Neural progenitor cell (in vitro differentiated cells): ENCODE data around the gene SCCPDH. TPM values are rescaled to one million over a fixed set of nuclear protein-coding genes. Genes with fewer than 3 reads are reported as not detected.
A peak's percentile ranks its signal among the peaks of the same experiment; 100 is the strongest.

Source experiments
- DNase-seq: peaks from one replicate; pipeline ENCODE4 v3.0.0-alpha.2; 2016; ENCODE audit warnings: low spot score
- H2AFZ ChIP-seq: fragments of 200-600 bp; sonication (generic); replicated peaks from 2 replicates; pipeline ENCODE4 v1.6.1; 2016; ENCODE audit warnings: antibody characterized with exemption
- H3F3A ChIP-seq: fragments of 200-600 bp; sonication (generic); 2 replicates; pipeline ENCODE4 v1.6.1; 2016; ENCODE audit warnings: antibody characterized with exemption, low read depth
- H3K27ac ChIP-seq: fragments of 200-600 bp; sonication (generic); 2 replicates; pipeline ENCODE4 v1.5.1; 2016; ENCODE audit warnings: mild to moderate bottlenecking
- H3K27me3 ChIP-seq: fragments of 200-600 bp; sonication (generic); 2 replicates; pipeline ENCODE4 v1.6.1; 2016; ENCODE audit warnings: mild to moderate bottlenecking, moderate library complexity
- H3K36me3 ChIP-seq: fragments of 200-600 bp; sonication (generic); 2 replicates; pipeline ENCODE4 v1.5.1; 2016
- H3K4me1 ChIP-seq: fragments of 200-600 bp; sonication (generic); 2 replicates; pipeline ENCODE4 v1.6.1; 2016; ENCODE audit warnings: mixed run types
- H3K4me2 ChIP-seq: fragments of 200-600 bp; sonication (generic); 2 replicates; pipeline ENCODE4 v1.6.1; 2016
- H3K4me3 ChIP-seq: fragments of 200-600 bp; sonication (generic); 2 replicates; pipeline ENCODE4 v1.5.1; 2016
- H3K79me2 ChIP-seq: fragments of 200-600 bp; sonication (generic); 2 replicates; pipeline ENCODE4 v1.6.1; 2016; ENCODE audit warnings: low read depth
- H3K9ac ChIP-seq: fragments of 200-600 bp; sonication (generic); 2 replicates; pipeline ENCODE4 v1.6.1; 2016
- H3K9me3 ChIP-seq: fragments of 200-600 bp; sonication (generic); 2 replicates; pipeline ENCODE4 v1.5.1; 2016; ENCODE audit warnings: low read depth
- H4K20me1 ChIP-seq: fragments of 200-600 bp; sonication (generic); 2 replicates; pipeline ENCODE4 v1.6.1; 2016; ENCODE audit warnings: low read depth
- H3K27ac Mint-ChIP-seq: 3 replicates; pipeline ENCODE4 v1.8.0; 2021; ENCODE audit warnings: mixed read lengths
- H3K27me3 Mint-ChIP-seq: 2 replicates; pipeline ENCODE4 v1.8.0; 2022; ENCODE audit warnings: low read depth, mild to moderate bottlenecking, inconsistent platforms, moderate library complexity, mixed read lengths; ENCODE audit not compliant: insufficient read depth
- H3K36me3 Mint-ChIP-seq: 3 replicates; pipeline ENCODE4 v1.8.0; 2021; ENCODE audit warnings: mixed read lengths
- H3K4me1 Mint-ChIP-seq: 3 replicates; pipeline ENCODE4 v1.8.0; 2021; ENCODE audit warnings: mixed read lengths
- H3K4me3 Mint-ChIP-seq: 3 replicates; pipeline ENCODE4 v1.8.0; 2021; ENCODE audit warnings: mild to moderate bottlenecking, moderate library complexity, mixed read lengths
- H3K9me3 Mint-ChIP-seq: 3 replicates; pipeline ENCODE4 v1.8.0; 2020; ENCODE audit warnings: mixed read lengths
- CTCF ChIP-seq: fragments of 200-600 bp; sonication (generic); IDR thresholded peaks from 2 replicates; pipeline ENCODE4 v1.5.1; 2017; ENCODE audit warnings: antibody characterized with exemption, mild to moderate bottlenecking
- EZH2 ChIP-seq: fragments of 200-600 bp; sonication (generic); IDR thresholded peaks from 2 replicates; pipeline ENCODE4 v1.6.1; 2017; ENCODE audit warnings: antibody characterized with exemption, mild to moderate bottlenecking, moderate library complexity
- EZH2phosphoT487 ChIP-seq: fragments of 200-600 bp; sonication (generic); IDR thresholded peaks from 2 replicates; pipeline ENCODE4 v1.6.1; 2017; ENCODE audit warnings: antibody characterized with exemption
- total RNA-seq: library from RNA; depleted of rRNA; stranded (reverse); fragments of >200 nt; gene quantifications from 2 replicates; pipeline ENCODE4 v1.2.3, GENCODE V29; 2015; ENCODE audit warnings: low replicate concordance

Gene SCCPDH
- total RNA-seq, 1 donor from 2014 or later, result 56.3 TPM

DNA sequence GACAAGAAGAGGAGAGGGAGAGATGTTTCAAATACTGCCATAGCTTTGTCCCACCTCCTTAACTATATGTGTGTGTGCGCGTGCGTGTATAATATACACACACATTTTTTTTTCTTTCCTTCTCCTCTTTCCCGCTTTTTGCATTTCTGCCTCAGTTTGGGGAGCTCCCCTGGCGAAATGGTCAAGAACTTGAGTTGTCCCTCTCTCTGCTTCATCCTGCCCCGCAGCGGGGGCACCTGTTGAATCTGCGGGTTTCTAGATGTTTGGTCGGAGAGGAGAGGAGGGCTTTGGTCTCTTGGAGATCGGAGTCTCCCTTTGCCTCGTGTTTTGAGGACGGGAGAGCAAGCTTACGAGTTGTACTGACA lies 504 bp downstream of the SCCPDH start:
- peak; percentile 41 for DNase-seq
- H3K27ac Mint-ChIP-seq, result peak overlapping the region; percentile 96
- H3K4me2 ChIP-seq, result peak overlapping the region; percentile 93

DNA sequence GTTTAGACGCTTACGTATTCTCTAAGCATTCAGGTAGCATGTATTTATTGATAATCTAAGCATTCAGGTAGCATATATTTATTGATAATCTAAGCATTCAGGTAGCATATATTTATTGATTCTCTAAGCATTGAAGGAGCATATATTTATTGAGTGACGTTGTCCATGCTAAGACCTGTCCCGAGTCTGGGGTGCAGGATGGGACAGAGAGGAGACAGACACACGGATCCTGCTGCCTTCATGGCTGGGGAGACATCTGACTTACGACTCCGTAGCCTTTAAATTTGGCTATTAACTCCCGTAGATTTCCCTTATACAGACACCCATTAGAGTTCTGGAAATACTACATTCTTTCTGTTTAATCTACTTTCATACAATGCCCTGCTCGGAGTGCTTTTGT lies 982 bp downstream of the SCCPDH start:
- H2AFZ ChIP-seq, result no peak overlapping the region
- Mint-ChIP-seq H3K4me3 (peak overlapping the region; percentile 95), H3K27ac (peak overlapping the region; percentile 96), H3K4me1 (peaks cover 14% of the 10 kb centered on the region), H3K27me3 (peaks cover 4% of the 10 kb centered on the region), H3K9me3 (peaks cover 26% of the 10 kb centered on the region), H3K36me3 (peaks cover 36% of the 10 kb centered on the region)
- H3K9ac ChIP-seq, result no peak overlapping the region
- peak overlapping the region; percentile 93 for H3K4me2 ChIP-seq
- no peaks in the 10 kb centered on the region for H4K20me1 ChIP-seq
- TF ChIP-seq CTCF (no peak), EZH2phosphoT487 (no peak), EZH2 (no peak)
- H3K36me3 ChIP-seq, result peaks cover 12% of the 10 kb centered on the region
- peak overlapping the region; percentile 97 for H3K4me3 ChIP-seq
- H3K27me3 ChIP-seq, result no peaks in the 10 kb centered on the region
- no peaks in the 10 kb centered on the region for H3K9me3 ChIP-seq
- H3K4me1 ChIP-seq, result peaks cover 7% of the 10 kb centered on the region
- DNase-seq, result no peak
- no peak overlapping the region for H3K27ac ChIP-seq
- H3F3A ChIP-seq, result no peaks in the 10 kb centered on the region
- H3K79me2 ChIP-seq, result peaks cover 17% of the 10 kb centered on the region

More for the DNA sequence above, 504 bp downstream of the SCCPDH start:
- H3K4me3 ChIP-seq, result peak overlapping the region; percentile 97
- H4K20me1 ChIP-seq, result no peaks in the 10 kb centered on the region
- H3K9me3 Mint-ChIP-seq, result peaks cover 21% of the 10 kb centered on the region
- H3K36me3 ChIP-seq, result peaks cover 12% of the 10 kb centered on the region
- peaks cover 31% of the 10 kb centered on the region for H3K36me3 Mint-ChIP-seq
- TF ChIP-seq EZH2phosphoT487, result no peak
- no peak for TF ChIP-seq EZH2
- TF ChIP-seq CTCF, result no peak
- no peak overlapping the region for H3K27ac ChIP-seq
- H3K4me1 Mint-ChIP-seq, result peaks cover 14% of the 10 kb centered on the region
- peaks cover 4% of the 10 kb centered on the region for H3K27me3 Mint-ChIP-seq
- peaks cover 7% of the 10 kb centered on the region for H3K4me1 ChIP-seq
- no peaks in the 10 kb centered on the region for H3K27me3 ChIP-seq
- peak overlapping the region; percentile 90 for H2AFZ ChIP-seq
- no peaks in the 10 kb centered on the region for H3K9me3 ChIP-seq
- peak overlapping the region; percentile 95 for H3K4me3 Mint-ChIP-seq
- H3K79me2 ChIP-seq, result peaks cover 17% of the 10 kb centered on the region
- peak overlapping the region; percentile 64 for H3K9ac ChIP-seq
- no peaks in the 10 kb centered on the region for H3F3A ChIP-seq

DNA sequence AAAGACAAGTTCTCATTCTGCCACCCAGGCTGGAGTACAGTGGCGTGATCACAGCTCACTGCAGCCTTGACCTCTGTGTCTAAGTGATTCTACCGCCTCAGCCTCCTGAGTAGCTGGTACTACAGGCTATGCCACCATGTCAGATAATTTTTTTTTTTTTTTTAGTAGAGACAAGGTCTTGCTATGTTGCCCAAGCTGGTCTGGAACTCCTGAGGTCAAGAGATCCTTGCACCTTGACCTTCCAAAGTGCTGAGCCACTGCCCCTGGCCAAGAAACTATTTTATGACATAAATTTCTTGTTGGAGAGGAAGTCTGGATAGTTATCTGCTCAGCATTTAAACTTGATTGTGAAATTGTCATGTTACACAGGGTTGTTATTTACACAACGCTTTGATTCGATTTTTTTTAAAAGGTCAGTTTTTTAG lies 2.1 kb downstream of the SCCPDH start:
- Histone ChIP-seq H3F3A (no peaks in the 10 kb centered on the region), H4K20me1 (no peaks in the 10 kb centered on the region), H2AFZ (no peak overlapping the region), H3K9me3 (no peaks in the 10 kb centered on the region), H3K27me3 (no peaks in the 10 kb centered on the region), H3K36me3 (peaks cover 12% of the 10 kb centered on the region), H3K4me2 (no peak overlapping the region), H3K4me3 (no peak overlapping the region), H3K9ac (no peak overlapping the region), H3K4me1 (peaks cover 7% of the 10 kb centered on the region), H3K27ac (no peak overlapping the region), H3K79me2 (peaks cover 17% of the 10 kb centered on the region)
- no peak for DNase-seq
- peaks cover 22% of the 10 kb centered on the region for H3K9me3 Mint-ChIP-seq
- TF ChIP-seq EZH2phosphoT487 (no peak), EZH2 (no peak), CTCF (no peak)
- H3K4me3 Mint-ChIP-seq, result peak overlapping the region; percentile 24
- no peak overlapping the region for H3K27ac Mint-ChIP-seq
- peaks cover 14% of the 10 kb centered on the region for H3K4me1 Mint-ChIP-seq
- H3K36me3 Mint-ChIP-seq, result peaks cover 45% of the 10 kb centered on the region
- no peaks in the 10 kb centered on the region for H3K27me3 Mint-ChIP-seq
